Liver (tissue), 9 donors: ENCODE measurements around the gene AADAC. TPM values are rescaled to one million over a fixed set of nuclear protein-coding genes. Genes with fewer than 3 reads are reported as not detected.

Experiments used
- DNase-seq: peaks from one replicate; pipeline ENCODE4 v3.0.0-alpha.2; 2017; ENCODE audit warnings: low spot score
- H3K27ac ChIP-seq, 2 donors: one replicate each; pipeline ENCODE4 v1.7.0; 2013; ENCODE audit warnings: inconsistent platforms in 2 of 2, low read length in 2 of 2, control low read depth in 1 of 2, low read depth in 1 of 2, mild to moderate bottlenecking in 1 of 2
- H3K27me3 ChIP-seq, 4 donors: one replicate each; pipeline versions ENCODE4 v1.6.1 to v1.7.0; 2013; ENCODE audit warnings: low read length in 3 of 4, inconsistent platforms in 1 of 4, mild to moderate bottlenecking in 1 of 4, moderate library complexity in 1 of 4; ENCODE audit not compliant: control insufficient read depth in 4 of 4, insufficient read depth in 4 of 4
- H3K36me3 ChIP-seq, 4 donors: one replicate each; pipeline versions ENCODE4 v1.6.1 to v1.7.0; 2013; ENCODE audit warnings: low read length in 3 of 4, mild to moderate bottlenecking in 3 of 4, low read depth in 1 of 4, moderate library complexity in 1 of 4; ENCODE audit not compliant: control insufficient read depth in 4 of 4, insufficient read depth in 3 of 4
- H3K4me1 ChIP-seq, 4 donors: one replicate each; pipeline versions ENCODE4 v1.6.1 to v1.7.0; 2013; ENCODE audit warnings: low read length in 3 of 4, mild to moderate bottlenecking in 3 of 4, moderate library complexity in 1 of 4; ENCODE audit not compliant: control insufficient read depth in 4 of 4, insufficient read depth in 4 of 4
- H3K4me3 ChIP-seq, 3 donors: one replicate each; pipeline versions ENCODE4 v1.6.1 to v1.7.0; 2013; ENCODE audit warnings: low read length in 3 of 3, control low read depth in 1 of 3, low read depth in 1 of 3, mild to moderate bottlenecking in 1 of 3
- H3K9ac ChIP-seq, 2 donors: one replicate each; pipeline ENCODE4 v1.7.0; 2013; ENCODE audit warnings: low read length in 2 of 2, mild to moderate bottlenecking in 2 of 2, moderate library complexity in 2 of 2, control low read depth in 1 of 2, low read depth in 1 of 2
- H3K9me3 ChIP-seq, 4 donors: one replicate each; pipeline versions ENCODE4 v1.6.1 to v1.7.0; 2013; ENCODE audit warnings: low read length in 3 of 4; ENCODE audit not compliant: control insufficient read depth in 4 of 4
- EGR1 ChIP-seq, 2 donors: IDR thresholded peaks; 2 replicates each; pipeline ENCODE4 v1.6.1; 2016 to 2018; ENCODE audit warnings: antibody characterized with exemption in 2 of 2, low read depth in 2 of 2
- FOXA1 ChIP-seq: IDR thresholded peaks from 2 replicates; pipeline ENCODE4 v1.6.1; 2016; ENCODE audit warnings: antibody characterized with exemption
- FOXA2 ChIP-seq: IDR thresholded peaks from 2 replicates; pipeline ENCODE4 v1.6.1; 2016; ENCODE audit warnings: antibody characterized with exemption
- GABPA ChIP-seq, 2 donors: IDR thresholded peaks in 1 of 2; conservative IDR thresholded peaks in 1 of 2; 2 replicates each; pipeline ENCODE4 v1.6.1; 2016; ENCODE audit warnings: antibody characterized with exemption in 2 of 2, mild to moderate bottlenecking in 1 of 2, moderate library complexity in 1 of 2
- HNF4A ChIP-seq, 2 donors: conservative IDR thresholded peaks; 2 replicates each; pipeline ENCODE4 v1.6.1; 2016; ENCODE audit warnings: antibody characterized with exemption in 2 of 2, mild to moderate bottlenecking in 2 of 2
- HNF4G ChIP-seq: IDR thresholded peaks from 2 replicates; pipeline ENCODE4 v1.6.1; 2016; ENCODE audit warnings: antibody characterized with exemption
- JUND ChIP-seq, 2 donors: IDR thresholded peaks; 2 replicates each; pipeline ENCODE4 v1.6.1; 2016; ENCODE audit warnings: antibody characterized with exemption in 2 of 2
- NR2F2 ChIP-seq: IDR thresholded peaks from 2 replicates; pipeline ENCODE4 v1.6.1; 2016; ENCODE audit warnings: antibody characterized with exemption
- RAD21 ChIP-seq, 2 donors: IDR thresholded peaks; 2 replicates each; pipeline ENCODE4 v1.6.1; 2016; ENCODE audit warnings: antibody characterized with exemption in 2 of 2, mild to moderate bottlenecking in 2 of 2
- RXRA ChIP-seq, 2 donors: IDR thresholded peaks; 2 replicates each; pipeline ENCODE4 v1.6.1; 2017 to 2018; ENCODE audit warnings: antibody characterized with exemption in 2 of 2, mild to moderate bottlenecking in 1 of 2
- SP1 ChIP-seq: IDR thresholded peaks from 2 replicates; pipeline ENCODE4 v1.6.1; 2018; ENCODE audit warnings: antibody characterized with exemption, mild to moderate bottlenecking
- TAF1 ChIP-seq: conservative IDR thresholded peaks from 2 replicates; pipeline ENCODE4 v1.6.1; 2016; ENCODE audit warnings: antibody characterized with exemption, mild to moderate bottlenecking
- YY1 ChIP-seq: IDR thresholded peaks from 2 replicates; pipeline ENCODE4 v1.6.1; 2016; ENCODE audit warnings: antibody characterized with exemption, mild to moderate bottlenecking
- WGBS: extraction: QIAGEN DNeasy Blood & Tissue Kit; methylation state at CpG from one replicate; pipeline ENCODE4 v1.1.7; 2013; 5-methylcytosine and 5-hydroxymethylcytosine counted together
- polyA plus RNA-seq, 2 donors: library from polyadenylated mRNA; stranded (reverse) in 1 of 2; unstranded in 1 of 2; fragments of 200-250 nt in 1 of 2; fragments of >200 nt in 1 of 2; fragmentation: Nextera tagmentation in 1 of 2; extraction: Ambion mirVana in 1 of 2; gene quantifications; one replicate each; pipeline versions ENCODE4 v1.2.1 to v1.2.3, GENCODE V29; 2013 to 2015
- total RNA-seq, 2 donors: library from RNA; depleted of rRNA; stranded (reverse); fragments of >200 nt; gene quantifications; one replicate each; pipeline ENCODE4 v1.2.3, GENCODE V29; 2014
- TF ChIP-seq, protein P1 (sequence below): IDR thresholded peaks from 2 replicates; pipeline ENCODE4 v1.6.1; 2016; ENCODE audit warnings: antibody characterized with exemption
- TF ChIP-seq, protein P2 (sequence below): IDR thresholded peaks from 2 replicates; pipeline ENCODE4 v1.6.1; 2016; ENCODE audit warnings: antibody characterized with exemption
- TF ChIP-seq, protein P3 (sequence below): fragments of 150-350 bp; IDR thresholded peaks from 2 replicates; pipeline ENCODE4 v1.5.1; 2017; ENCODE audit warnings: improper control_type of control experiment, low read depth, low read length; ENCODE audit not compliant: missing input control
- TF ChIP-seq, protein P4 (sequence below): IDR thresholded peaks from 2 replicates; pipeline ENCODE4 v1.6.1; 2016; ENCODE audit warnings: antibody characterized with exemption, mild to moderate bottlenecking
- TF ChIP-seq, protein P5 (sequence below): IDR thresholded peaks from 2 replicates; pipeline ENCODE4 v1.6.1; 2016; ENCODE audit warnings: antibody characterized with exemption
- donor health status: healthy.
- donor health status: healthy.
- donor health status: healthy.
- donor health status: healthy.
- donor health status: healthy.

Gene AADAC
- total and polyA plus RNA-seq, 4 donors, result 144 to 321 (median 281) TPM

DNA sequence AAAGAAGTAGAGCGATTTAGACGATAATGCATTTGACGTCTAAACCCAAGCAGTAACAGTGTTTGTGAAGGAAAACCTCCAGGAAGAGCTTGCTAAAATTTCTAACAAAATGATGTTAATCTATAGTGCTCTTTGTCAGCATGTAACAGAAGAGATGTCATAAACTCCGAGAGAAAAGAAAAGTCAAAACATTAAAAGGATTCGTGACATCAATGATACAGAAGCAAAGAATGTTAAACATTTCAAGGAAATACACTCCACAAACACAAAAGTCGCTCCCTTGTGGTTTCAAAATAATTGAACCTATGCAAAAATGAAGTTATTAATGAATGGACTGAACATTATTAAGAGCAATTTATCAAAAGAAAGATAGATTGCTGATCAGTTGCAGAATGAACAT, 27.9 kb downstream of the AADAC start:
- WGBS, result 92% methylated on average over 6 of the region's 6 CpGs
- Histone ChIP-seq H3K9me3 (no peaks in the 10 kb centered on the region), H3K4me1 (peaks cover 4 to 22% (median 13%) of the 10 kb centered on the region in 4 donors), H3K27me3 (no peaks in the 10 kb centered on the region), H3K36me3 (no peaks in the 10 kb centered on the region), H3K27ac (no peak overlapping the region), H3K9ac (no peak overlapping the region), H3K4me3 (no peak overlapping the region)
- no peak for TF ChIP-seq HNF4G
- no peak for TF ChIP-seq FOXA2
- no peak for TF ChIP-seq RAD21 (IDR thresholded peaks at IDR 0.05)
- no peak for TF ChIP-seq NR2F2
- no peak for TF ChIP-seq HNF4A (conservative IDR thresholded peaks at IDR 0.05)
- TF ChIP-seq RXRA (IDR thresholded peaks at IDR 0.05), result no peak
- no peak for TF ChIP-seq GABPA (IDR thresholded peaks at IDR 0.05 in 1 of 2, conservative IDR thresholded peaks at IDR 0.05 in 1 of 2)
- TF ChIP-seq SP1, result no peak
- no peak for TF ChIP-seq JUND (IDR thresholded peaks at IDR 0.05)
- DNase-seq, result no peak

DNA sequence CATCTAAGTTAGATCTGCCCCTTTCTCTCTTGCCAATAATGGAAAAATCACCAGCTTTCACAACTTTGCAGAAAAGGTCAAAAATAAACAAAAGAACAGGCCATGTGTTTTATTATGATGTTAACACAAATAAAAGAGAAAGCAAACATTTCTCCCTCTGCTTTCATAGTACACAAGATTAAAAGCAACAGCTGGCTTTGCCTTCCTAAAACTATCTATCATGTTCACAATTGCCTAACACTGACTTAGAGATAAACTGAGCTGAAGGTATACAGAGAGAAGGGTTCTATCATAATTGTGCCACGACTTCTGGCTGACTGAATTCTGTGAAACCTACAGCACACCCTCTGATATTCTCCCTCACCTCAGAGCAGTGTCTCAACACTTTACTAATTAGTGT, 29.4 kb downstream of the AADAC start:
- H3K9me3 ChIP-seq, result no peaks in the 10 kb centered on the region
- H3K9ac ChIP-seq, result no peak overlapping the region
- no peak overlapping the region for H3K4me3 ChIP-seq
- H3K27ac ChIP-seq, result peak overlapping the region in 1 of 2 donors; percentile 18
- WGBS, result 12% methylated on average over 1 of the region's 1 CpG
- TF ChIP-seq, protein P1, sequence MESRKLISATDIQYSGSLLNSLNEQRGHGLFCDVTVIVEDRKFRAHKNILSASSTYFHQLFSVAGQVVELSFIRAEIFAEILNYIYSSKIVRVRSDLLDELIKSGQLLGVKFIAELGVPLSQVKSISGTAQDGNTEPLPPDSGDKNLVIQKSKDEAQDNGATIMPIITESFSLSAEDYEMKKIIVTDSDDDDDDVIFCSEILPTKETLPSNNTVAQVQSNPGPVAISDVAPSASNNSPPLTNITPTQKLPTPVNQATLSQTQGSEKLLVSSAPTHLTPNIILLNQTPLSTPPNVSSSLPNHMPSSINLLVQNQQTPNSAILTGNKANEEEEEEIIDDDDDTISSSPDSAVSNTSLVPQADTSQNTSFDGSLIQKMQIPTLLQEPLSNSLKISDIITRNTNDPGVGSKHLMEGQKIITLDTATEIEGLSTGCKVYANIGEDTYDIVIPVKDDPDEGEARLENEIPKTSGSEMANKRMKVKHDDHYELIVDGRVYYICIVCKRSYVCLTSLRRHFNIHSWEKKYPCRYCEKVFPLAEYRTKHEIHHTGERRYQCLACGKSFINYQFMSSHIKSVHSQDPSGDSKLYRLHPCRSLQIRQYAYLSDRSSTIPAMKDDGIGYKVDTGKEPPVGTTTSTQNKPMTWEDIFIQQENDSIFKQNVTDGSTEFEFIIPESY, result peak; percentile 71
- TF ChIP-seq FOXA1 (peak; percentile 81), HNF4G (no peak), NR2F2 (no peak), FOXA2 (peak; percentile 89), SP1 (peak; percentile 72), RAD21 (IDR thresholded peaks at IDR 0.05) (peak; percentile 41 to 56), YY1 (peak; percentile 68), GABPA (IDR thresholded peaks at IDR 0.05 in 1 of 2, conservative IDR thresholded peaks at IDR 0.05 in 1 of 2) (no peak), TAF1 (no peak), JUND (IDR thresholded peaks at IDR 0.05) (peak; percentile 50 to 68), EGR1 (IDR thresholded peaks at IDR 0.05; ENCODE audit: low read depth in 2 of 2) (peak in 1 of 2 donors; percentile 71), RXRA (IDR thresholded peaks at IDR 0.05) (peak; percentile 41 to 82), HNF4A (conservative IDR thresholded peaks at IDR 0.05) (peak; percentile 47 to 76)
- TF ChIP-seq, protein P2, sequence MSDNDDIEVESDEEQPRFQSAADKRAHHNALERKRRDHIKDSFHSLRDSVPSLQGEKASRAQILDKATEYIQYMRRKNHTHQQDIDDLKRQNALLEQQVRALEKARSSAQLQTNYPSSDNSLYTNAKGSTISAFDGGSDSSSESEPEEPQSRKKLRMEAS, result peak; percentile 81
- TF ChIP-seq, protein P3, sequence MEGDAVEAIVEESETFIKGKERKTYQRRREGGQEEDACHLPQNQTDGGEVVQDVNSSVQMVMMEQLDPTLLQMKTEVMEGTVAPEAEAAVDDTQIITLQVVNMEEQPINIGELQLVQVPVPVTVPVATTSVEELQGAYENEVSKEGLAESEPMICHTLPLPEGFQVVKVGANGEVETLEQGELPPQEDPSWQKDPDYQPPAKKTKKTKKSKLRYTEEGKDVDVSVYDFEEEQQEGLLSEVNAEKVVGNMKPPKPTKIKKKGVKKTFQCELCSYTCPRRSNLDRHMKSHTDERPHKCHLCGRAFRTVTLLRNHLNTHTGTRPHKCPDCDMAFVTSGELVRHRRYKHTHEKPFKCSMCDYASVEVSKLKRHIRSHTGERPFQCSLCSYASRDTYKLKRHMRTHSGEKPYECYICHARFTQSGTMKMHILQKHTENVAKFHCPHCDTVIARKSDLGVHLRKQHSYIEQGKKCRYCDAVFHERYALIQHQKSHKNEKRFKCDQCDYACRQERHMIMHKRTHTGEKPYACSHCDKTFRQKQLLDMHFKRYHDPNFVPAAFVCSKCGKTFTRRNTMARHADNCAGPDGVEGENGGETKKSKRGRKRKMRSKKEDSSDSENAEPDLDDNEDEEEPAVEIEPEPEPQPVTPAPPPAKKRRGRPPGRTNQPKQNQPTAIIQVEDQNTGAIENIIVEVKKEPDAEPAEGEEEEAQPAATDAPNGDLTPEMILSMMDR, result no peak
- TF ChIP-seq, protein P4, sequence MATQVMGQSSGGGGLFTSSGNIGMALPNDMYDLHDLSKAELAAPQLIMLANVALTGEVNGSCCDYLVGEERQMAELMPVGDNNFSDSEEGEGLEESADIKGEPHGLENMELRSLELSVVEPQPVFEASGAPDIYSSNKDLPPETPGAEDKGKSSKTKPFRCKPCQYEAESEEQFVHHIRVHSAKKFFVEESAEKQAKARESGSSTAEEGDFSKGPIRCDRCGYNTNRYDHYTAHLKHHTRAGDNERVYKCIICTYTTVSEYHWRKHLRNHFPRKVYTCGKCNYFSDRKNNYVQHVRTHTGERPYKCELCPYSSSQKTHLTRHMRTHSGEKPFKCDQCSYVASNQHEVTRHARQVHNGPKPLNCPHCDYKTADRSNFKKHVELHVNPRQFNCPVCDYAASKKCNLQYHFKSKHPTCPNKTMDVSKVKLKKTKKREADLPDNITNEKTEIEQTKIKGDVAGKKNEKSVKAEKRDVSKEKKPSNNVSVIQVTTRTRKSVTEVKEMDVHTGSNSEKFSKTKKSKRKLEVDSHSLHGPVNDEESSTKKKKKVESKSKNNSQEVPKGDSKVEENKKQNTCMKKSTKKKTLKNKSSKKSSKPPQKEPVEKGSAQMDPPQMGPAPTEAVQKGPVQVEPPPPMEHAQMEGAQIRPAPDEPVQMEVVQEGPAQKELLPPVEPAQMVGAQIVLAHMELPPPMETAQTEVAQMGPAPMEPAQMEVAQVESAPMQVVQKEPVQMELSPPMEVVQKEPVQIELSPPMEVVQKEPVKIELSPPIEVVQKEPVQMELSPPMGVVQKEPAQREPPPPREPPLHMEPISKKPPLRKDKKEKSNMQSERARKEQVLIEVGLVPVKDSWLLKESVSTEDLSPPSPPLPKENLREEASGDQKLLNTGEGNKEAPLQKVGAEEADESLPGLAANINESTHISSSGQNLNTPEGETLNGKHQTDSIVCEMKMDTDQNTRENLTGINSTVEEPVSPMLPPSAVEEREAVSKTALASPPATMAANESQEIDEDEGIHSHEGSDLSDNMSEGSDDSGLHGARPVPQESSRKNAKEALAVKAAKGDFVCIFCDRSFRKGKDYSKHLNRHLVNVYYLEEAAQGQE, result peak; percentile 39
- TF ChIP-seq, protein P5, sequence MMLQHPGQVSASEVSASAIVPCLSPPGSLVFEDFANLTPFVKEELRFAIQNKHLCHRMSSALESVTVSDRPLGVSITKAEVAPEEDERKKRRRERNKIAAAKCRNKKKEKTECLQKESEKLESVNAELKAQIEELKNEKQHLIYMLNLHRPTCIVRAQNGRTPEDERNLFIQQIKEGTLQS, result no peak
- H3K27me3 ChIP-seq, result no peaks in the 10 kb centered on the region
- no peaks in the 10 kb centered on the region for H3K36me3 ChIP-seq
- H3K4me1 ChIP-seq, result peaks cover 3 to 22% (median 11%) of the 10 kb centered on the region in 4 donors
- DNase-seq, result no peak
